Hepatocyte (in vitro differentiated cells): Measurements from ENCODE around the gene TSHZ3.

Source experiments
- EZH2 ChIP-seq: fragments of 200-600 bp; sonication (generic); IDR thresholded peaks from 2 replicates; pipeline ENCODE4 v1.6.1; 2016; ENCODE audit warnings: antibody characterized with exemption, mild to moderate bottlenecking, borderline replicate concordance
- EZH2phosphoT487 ChIP-seq: fragments of 200-600 bp; sonication (generic); IDR thresholded peaks from one replicate; pipeline ENCODE4 v1.6.1; 2018; ENCODE audit warnings: antibody characterized with exemption, mild to moderate bottlenecking, low read depth, moderate library complexity; ENCODE audit not compliant: unreplicated experiment, severe bottlenecking
- TF ChIP-seq, protein P1 (sequence below): fragments of 200-600 bp; sonication (generic); IDR thresholded peaks from 2 replicates; pipeline ENCODE4 v1.5.1; 2016; ENCODE audit warnings: antibody characterized with exemption, mild to moderate bottlenecking; ENCODE audit not compliant: poor library complexity

GRCh38 chr19:31253526-31254179 is 95.6 kb downstream of the TSHZ3 start:
- TF ChIP-seq, protein P1, sequence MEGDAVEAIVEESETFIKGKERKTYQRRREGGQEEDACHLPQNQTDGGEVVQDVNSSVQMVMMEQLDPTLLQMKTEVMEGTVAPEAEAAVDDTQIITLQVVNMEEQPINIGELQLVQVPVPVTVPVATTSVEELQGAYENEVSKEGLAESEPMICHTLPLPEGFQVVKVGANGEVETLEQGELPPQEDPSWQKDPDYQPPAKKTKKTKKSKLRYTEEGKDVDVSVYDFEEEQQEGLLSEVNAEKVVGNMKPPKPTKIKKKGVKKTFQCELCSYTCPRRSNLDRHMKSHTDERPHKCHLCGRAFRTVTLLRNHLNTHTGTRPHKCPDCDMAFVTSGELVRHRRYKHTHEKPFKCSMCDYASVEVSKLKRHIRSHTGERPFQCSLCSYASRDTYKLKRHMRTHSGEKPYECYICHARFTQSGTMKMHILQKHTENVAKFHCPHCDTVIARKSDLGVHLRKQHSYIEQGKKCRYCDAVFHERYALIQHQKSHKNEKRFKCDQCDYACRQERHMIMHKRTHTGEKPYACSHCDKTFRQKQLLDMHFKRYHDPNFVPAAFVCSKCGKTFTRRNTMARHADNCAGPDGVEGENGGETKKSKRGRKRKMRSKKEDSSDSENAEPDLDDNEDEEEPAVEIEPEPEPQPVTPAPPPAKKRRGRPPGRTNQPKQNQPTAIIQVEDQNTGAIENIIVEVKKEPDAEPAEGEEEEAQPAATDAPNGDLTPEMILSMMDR: no peak
- TF ChIP-seq EZH2: no peak
- no peak for TF ChIP-seq EZH2phosphoT487
